Large intestine (tissue), 3 donors: ENCODE results near the gene TPPP. TPM values are rescaled to one million over a fixed set of nuclear protein-coding genes. Genes with fewer than 3 reads are reported as not detected.

ENCODE experiments used
- DNase-seq, 2 donors: peaks; one replicate each; pipeline versions ENCODE4 v3.0.0 to v3.0.0-alpha.2; 2013
- H3K27ac ChIP-seq: one replicate; pipeline ENCODE4 v1.5.1; 2013; ENCODE audit warnings: low read length
- H3K27me3 ChIP-seq: 2 replicates; pipeline ENCODE4 v1.6.1; 2013; ENCODE audit warnings: low read length; ENCODE audit not compliant: control insufficient read depth, insufficient read depth
- H3K36me3 ChIP-seq: 2 replicates; pipeline ENCODE4 v1.6.1; 2013; ENCODE audit warnings: low read length; ENCODE audit not compliant: control insufficient read depth, insufficient read depth
- H3K4me1 ChIP-seq: one replicate; pipeline ENCODE4 v1.6.1; 2013; ENCODE audit warnings: low read length; ENCODE audit not compliant: control insufficient read depth, insufficient read depth
- H3K4me3 ChIP-seq: one replicate; pipeline ENCODE4 v1.5.1; 2013; ENCODE audit warnings: low read length
- H3K9me3 ChIP-seq: one replicate; pipeline ENCODE4 v1.6.1; 2013; ENCODE audit warnings: mild to moderate bottlenecking, low read depth, low read length, moderate library complexity; ENCODE audit not compliant: control insufficient read depth
- WGBS: methylation state at CpG from one replicate; pipeline ENCODE4 v1.1.5; 2013; ENCODE audit warnings: low lambda C conversion rate; ENCODE audit not compliant: insufficient coverage; 5-methylcytosine and 5-hydroxymethylcytosine counted together
- polyA plus RNA-seq: library from polyadenylated mRNA; unstranded; fragments of 120-200 nt; gene quantifications from one replicate; pipeline ENCODE4 v1.2.1, GENCODE V29; 2013

The TPPP gene
- polyA plus RNA-seq, 1 donor = 8.8 TPM

GRCh38 chr5:676699-677076 is 16.5 kb downstream of the TPPP start:
- Histone ChIP-seq H3K4me3 (no peak overlapping the region), H3K4me1 (peaks cover 24% of the 10 kb centered on the region), H3K27ac (no peak overlapping the region), H3K9me3 (peaks cover 3% of the 10 kb centered on the region), H3K36me3 (no peaks in the 10 kb centered on the region), H3K27me3 (no peaks in the 10 kb centered on the region)
- no peak for DNase-seq
- WGBS = 96% methylated on average over 23 of the region's 48 CpGs

DNA sequence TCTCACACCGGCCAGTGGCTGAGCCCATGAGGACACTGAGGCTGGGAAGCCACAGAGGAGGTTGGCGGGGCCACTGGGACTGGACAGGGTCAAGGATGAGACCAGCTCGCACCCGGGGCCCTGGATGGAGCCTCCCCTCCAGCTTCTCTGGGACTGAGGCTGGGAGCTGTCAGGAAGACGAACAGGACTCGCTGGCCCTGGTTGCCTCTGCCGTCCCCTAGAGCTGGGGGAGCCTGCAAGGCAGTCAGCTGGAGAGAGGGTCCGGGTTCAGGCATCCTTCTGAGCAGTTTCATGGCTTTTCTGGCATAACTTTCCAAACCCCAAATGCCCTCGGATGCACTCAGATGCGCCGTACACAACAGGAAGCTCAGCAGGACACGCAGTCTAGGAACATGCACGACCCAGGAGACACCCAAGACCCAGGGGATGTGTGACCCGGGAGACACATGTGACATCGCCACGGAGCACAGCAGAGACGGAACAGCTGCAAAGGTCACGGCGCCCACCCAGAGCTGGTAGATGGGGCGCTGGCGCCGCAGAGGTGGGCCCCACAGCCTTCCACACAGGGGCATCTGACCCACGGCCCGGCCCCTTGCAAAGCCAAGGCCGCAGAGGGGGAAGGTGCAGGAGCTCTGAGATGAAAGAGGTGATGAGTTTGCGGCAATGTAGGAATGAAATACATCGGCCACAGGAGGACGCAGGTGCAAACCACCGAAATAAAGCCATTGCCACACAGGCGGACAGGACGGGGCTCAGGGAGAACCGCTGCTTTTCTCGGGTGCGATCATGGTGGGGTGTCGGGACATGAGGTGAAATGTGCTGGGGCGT is 17.1 kb downstream of the TPPP start:
- no peaks in the 10 kb centered on the region for H3K27me3 ChIP-seq
- WGBS = no CpG with 5 or more reads among the region's 36 CpGs
- peaks cover 3% of the 10 kb centered on the region for H3K9me3 ChIP-seq
- no peaks in the 10 kb centered on the region for H3K36me3 ChIP-seq
- peaks cover 30% of the 10 kb centered on the region for H3K4me1 ChIP-seq
- H3K27ac ChIP-seq = no peak overlapping the region
- H3K4me3 ChIP-seq = no peak overlapping the region
- no peak for DNase-seq

DNA sequence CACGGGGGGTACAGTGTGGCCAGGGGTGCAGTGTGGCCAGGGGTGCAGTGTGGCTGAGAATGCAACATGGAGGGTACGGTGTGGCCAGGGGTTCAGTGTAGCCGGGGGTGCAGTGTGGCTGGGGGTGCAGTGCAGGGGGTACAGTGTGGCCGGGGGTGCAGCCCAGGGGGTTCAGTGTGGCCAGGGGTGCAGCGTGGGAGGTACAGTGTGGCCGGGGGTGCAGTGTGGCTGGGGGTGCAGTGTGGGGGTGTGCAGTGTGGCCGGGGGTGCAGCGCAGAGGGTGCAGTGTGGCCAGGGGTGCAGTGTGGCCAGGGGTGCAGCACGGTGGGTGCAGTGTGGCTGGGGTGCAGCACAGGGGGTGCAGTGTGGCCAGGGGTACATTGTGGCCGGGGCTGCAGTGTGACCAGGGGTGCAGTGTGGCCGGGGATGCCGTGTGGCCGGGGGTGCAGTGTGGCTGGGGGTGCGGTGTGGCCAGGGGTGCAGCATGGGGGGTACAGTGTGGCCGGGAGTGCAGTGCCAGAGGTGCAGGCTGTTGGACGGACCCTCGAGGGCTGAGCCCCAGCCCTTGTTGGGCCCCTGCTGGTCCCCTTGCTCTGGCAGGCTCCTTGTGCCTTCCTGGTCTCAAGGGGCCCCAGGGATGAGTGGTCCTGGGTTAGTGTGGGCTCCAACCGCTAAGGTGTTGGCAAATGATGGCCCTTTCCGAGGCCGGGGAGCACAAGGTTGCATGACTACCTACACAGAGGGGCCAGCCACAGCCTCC is 17.9 kb downstream of the TPPP start:
- no peaks in the 10 kb centered on the region for H3K27me3 ChIP-seq
- no peak for DNase-seq
- H3K27ac ChIP-seq = no peak overlapping the region
- WGBS = no CpG with 5 or more reads among the region's 20 CpGs
- H3K4me1 ChIP-seq = peaks cover 30% of the 10 kb centered on the region
- H3K36me3 ChIP-seq = no peaks in the 10 kb centered on the region
- H3K4me3 ChIP-seq = no peak overlapping the region
- peaks cover 3% of the 10 kb centered on the region for H3K9me3 ChIP-seq

GRCh38 chr5:674630-675011 is 18.5 kb downstream of the TPPP start:
- peak in 1 of 2 donors; percentile 26 for DNase-seq
- WGBS = no CpG with 5 or more reads among the region's 7 CpGs

DNA sequence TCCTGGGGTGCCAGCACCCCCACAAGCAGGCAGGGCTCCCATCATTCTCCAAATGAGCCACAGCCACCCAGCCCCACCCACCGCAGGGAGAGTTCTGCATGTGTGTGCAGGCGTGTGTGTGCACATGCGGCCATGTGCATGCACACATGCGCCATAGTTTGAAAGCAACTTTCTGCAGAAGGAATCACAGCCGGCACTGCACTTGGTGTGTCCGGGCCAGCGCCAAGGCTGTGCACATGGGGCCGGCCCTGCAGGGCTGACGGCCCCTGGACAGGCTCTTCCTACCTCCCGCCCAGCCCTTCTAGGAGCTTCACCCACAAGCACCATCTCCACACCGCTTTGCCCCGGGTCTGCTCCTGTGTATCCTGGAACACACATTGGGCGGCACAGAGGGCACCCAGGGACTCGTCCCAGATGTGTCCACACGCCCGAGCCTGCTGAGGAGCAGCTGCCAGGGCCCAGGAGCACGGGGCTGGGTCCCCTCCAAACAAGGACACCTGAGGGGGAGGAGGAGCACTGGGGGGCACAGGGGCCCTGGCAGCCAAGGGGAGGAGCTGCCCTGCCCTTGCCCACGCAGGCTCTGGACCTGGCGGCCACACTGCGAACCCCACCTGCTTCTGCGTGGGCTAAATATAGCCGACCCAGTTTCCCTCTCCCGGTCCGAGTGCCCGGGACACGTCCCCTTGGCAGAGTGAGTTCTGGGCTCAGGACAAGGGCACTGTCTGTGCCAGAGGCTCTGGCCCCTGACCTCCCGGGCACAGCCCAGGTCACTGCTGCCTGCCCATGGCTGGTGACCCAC is 19.1 kb downstream of the TPPP start:
- Histone ChIP-seq H3K9me3 (peaks cover 3% of the 10 kb centered on the region), H3K4me3 (no peak overlapping the region), H3K36me3 (no peaks in the 10 kb centered on the region), H3K27ac (no peak overlapping the region), H3K4me1 (peaks cover 30% of the 10 kb centered on the region), H3K27me3 (no peaks in the 10 kb centered on the region)
- DNase-seq = peak in 1 of 2 donors; percentile 31
- no CpG with 5 or more reads among the region's 27 CpGs for WGBS

More at GRCh38 chr5:674630-675011, 18.5 kb downstream of the TPPP start:
- no peaks in the 10 kb centered on the region for H3K27me3 ChIP-seq
- H3K27ac ChIP-seq = no peak overlapping the region
- H3K4me3 ChIP-seq = no peak overlapping the region
- no peaks in the 10 kb centered on the region for H3K36me3 ChIP-seq
- H3K4me1 ChIP-seq = peaks cover 30% of the 10 kb centered on the region
- H3K9me3 ChIP-seq = peaks cover 3% of the 10 kb centered on the region

DNA sequence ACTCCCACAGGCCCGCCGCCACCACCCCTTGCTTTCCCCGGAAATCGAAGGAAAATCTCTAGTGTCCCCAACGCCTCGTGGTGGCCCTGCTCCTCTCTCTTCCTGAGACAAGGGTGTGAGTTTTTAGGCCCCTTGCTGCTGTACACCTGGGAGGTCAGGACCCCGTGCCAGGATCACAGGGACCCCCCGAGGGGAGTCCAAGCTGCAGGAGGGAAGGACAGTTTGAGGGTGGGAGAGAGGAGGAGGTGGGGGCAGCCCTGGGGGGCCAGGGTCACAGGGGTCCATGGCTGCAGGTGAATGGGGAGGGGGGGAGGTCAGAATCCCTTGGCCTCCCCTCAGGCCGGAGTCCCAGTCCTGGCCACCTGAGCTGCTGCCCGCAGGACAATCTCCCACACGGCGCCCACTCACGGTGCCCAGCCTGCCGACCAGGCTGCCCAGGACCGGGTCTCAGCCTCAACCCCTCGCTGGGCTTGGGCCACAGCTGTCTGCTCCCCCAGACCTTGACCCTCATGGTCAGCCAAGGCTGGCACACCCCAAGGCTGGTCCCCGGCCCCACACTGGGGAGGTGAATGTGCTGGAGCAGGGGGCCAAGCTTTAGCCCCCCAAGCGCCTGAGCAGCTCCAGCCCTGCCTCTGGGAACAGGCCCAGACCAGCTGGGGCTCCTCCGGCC is 19.9 kb downstream of the TPPP start:
- no CpG with 5 or more reads among the region's 19 CpGs for whole genome bisulfite sequencing
- no peak for DNase-seq
- H3K36me3 ChIP-seq = peaks cover 5% of the 10 kb centered on the region
- no peaks in the 10 kb centered on the region for H3K27me3 ChIP-seq
- H3K9me3 ChIP-seq = peaks cover 3% of the 10 kb centered on the region
- H3K4me3 ChIP-seq = no peak overlapping the region
- peaks cover 30% of the 10 kb centered on the region for H3K4me1 ChIP-seq
- H3K27ac ChIP-seq = peak overlapping the region; percentile 16

- H3K4me3 ChIP-seq = peak overlapping the region; percentile 3
- peak overlapping the region; percentile 62 for H3K27ac ChIP-seq
- WGBS = no CpG with 5 or more reads among the region's 27 CpGs
Measured at GRCh38 chr5:672329-673160, 20.6 kb downstream of the TPPP start.

GRCh38 chr5:671459-672328 is 21.5 kb downstream of the TPPP start:
- no peak overlapping the region for H3K27ac ChIP-seq
- no peaks in the 10 kb centered on the region for H3K27me3 ChIP-seq
- no peak overlapping the region for H3K4me3 ChIP-seq
- no CpG with 5 or more reads among the region's 27 CpGs for whole genome bisulfite sequencing
- peaks cover 30% of the 10 kb centered on the region for H3K4me1 ChIP-seq
- H3K9me3 ChIP-seq = peaks cover 1% of the 10 kb centered on the region
- peaks cover 12% of the 10 kb centered on the region for H3K36me3 ChIP-seq
- DNase-seq = peak; percentile 70 to 76

More at GRCh38 chr5:672329-673160, 20.6 kb downstream of the TPPP start:
- DNase-seq = peak; percentile 87 to 94
- Histone ChIP-seq H3K4me1 (peaks cover 30% of the 10 kb centered on the region), H3K36me3 (peaks cover 5% of the 10 kb centered on the region), H3K27me3 (no peaks in the 10 kb centered on the region), H3K9me3 (peaks cover 3% of the 10 kb centered on the region)
